Cardiac fibroblast (primary cell): ENCODE results near the gene VAMP7.

ENCODE experiments used
- DNase-seq, 2 donors: peaks; one replicate each; pipeline versions ENCODE4 v3.0.0 to v3.0.0-alpha.2; 2010; ENCODE audit warnings: low read depth in 2 of 2
- H3K4me3 ChIP-seq, 2 donors: replicated peaks in 1 of 2; 1 replicate in 1 of 2; 2 replicates in 1 of 2; pipeline ENCODE4 v1.5.1; 2011; ENCODE audit warnings: low read depth in 2 of 2, low read length in 2 of 2, mild to moderate bottlenecking in 2 of 2, moderate library complexity in 1 of 2
- CTCF ChIP-seq: IDR thresholded peaks from one replicate; pipeline ENCODE4 v1.5.1; 2011; ENCODE audit warnings: low read depth, mild to moderate bottlenecking, low read length, inconsistent platforms

The VAMP7 gene

GRCh38 chrX:155880586-155881157 lies 473 bp upstream of the VAMP7 start:
- DNase-seq = peak; percentile 11
- peak overlapping the region; percentile 70 to 79 for H3K4me3 ChIP-seq
- TF ChIP-seq CTCF = no peak

- no peak for DNase-seq
- no peak for TF ChIP-seq CTCF
- no peak overlapping the region for H3K4me3 ChIP-seq
These were observed 5.3 kb downstream of the VAMP7 start for GRCh38 chrX:155886409-155886808.

GRCh38 chrX:155888139-155888538 lies 7.0 kb downstream of the VAMP7 start:
- no peak overlapping the region for H3K4me3 ChIP-seq
- TF ChIP-seq CTCF = no peak
- peak; percentile 65 to 84 for DNase-seq

- DNase-seq = no peak
- TF ChIP-seq CTCF = no peak
- no peak overlapping the region for H3K4me3 ChIP-seq
These were observed 8.2 kb downstream of the VAMP7 start for GRCh38 chrX:155889328-155889727.

GRCh38 chrX:155891446-155892210 lies 10.5 kb downstream of the VAMP7 start:
- TF ChIP-seq CTCF = no peak
- peak in 1 of 2 donors; percentile 4 for DNase-seq
- H3K4me3 ChIP-seq = no peak overlapping the region

GRCh38 chrX:155893521-155893920 lies 12.4 kb downstream of the VAMP7 start:
- TF ChIP-seq CTCF = no peak
- DNase-seq = no peak
- no peak overlapping the region for H3K4me3 ChIP-seq
